GDM1 (cell line): Measurements from ENCODE around the gene CLEC17A.
"Not testable (repeated sequence)": the region's sequence is repeated elsewhere in the genome, so short reads cannot be mapped to it uniquely, and the experiment has no call there.

Experiments used
- DNase-seq: peaks from one replicate; lab custom pipeline; 2025; lab: John Stamatoyannopoulos, UW

CLEC17A gene

GRCh38 chr19:14580623-14581237 is 2.2 kb upstream of the CLEC17A start:
- no peak for DNase-seq

GRCh38 chr19:14584372-14584771 is 1.5 kb downstream of the CLEC17A start:
- not testable (repeated sequence) for DNase-seq

GRCh38 chr19:14585187-14585586 is 2.3 kb downstream of the CLEC17A start:
- not testable (repeated sequence) for DNase-seq

- not testable (repeated sequence) for DNase-seq
Measured at GRCh38 chr19:14589433-14589832, 6.5 kb downstream of the CLEC17A start.

GRCh38 chr19:14595558-14595957 is 12.7 kb downstream of the CLEC17A start:
- DNase-seq, result no peak

- DNase-seq, result no peak
Measured at GRCh38 chr19:14599548-14600147, 16.8 kb downstream of the CLEC17A start.

- DNase-seq, result no peak
Measured at GRCh38 chr19:14603990-14604387, 21.1 kb downstream of the CLEC17A start.

- DNase-seq, result no peak
Measured at GRCh38 chr19:14606627-14607026, 23.7 kb downstream of the CLEC17A start.

- DNase-seq, result no peak
Measured at GRCh38 chr19:14611051-14611450, 28.2 kb downstream of the CLEC17A start.

GRCh38 chr19:14612242-14612641 is 29.4 kb downstream of the CLEC17A start:
- DNase-seq, result not testable (repeated sequence)

GRCh38 chr19:14612657-14613056 is 29.8 kb downstream of the CLEC17A start:
- DNase-seq, result no peak

GRCh38 chr19:14613399-14614098 is 30.7 kb downstream of the CLEC17A start:
- DNase-seq, result not testable (repeated sequence)

- peak; percentile 42 for DNase-seq
Measured at GRCh38 chr19:14614099-14614412, 31.2 kb downstream of the CLEC17A start.

- no peak for DNase-seq
Measured at GRCh38 chr19:14615623-14616022, 32.7 kb downstream of the CLEC17A start.

- DNase-seq, result no peak
Measured at GRCh38 chr19:14616407-14616806, 33.5 kb downstream of the CLEC17A start.

- no peak for DNase-seq
Measured at GRCh38 chr19:14619404-14619803, 36.5 kb downstream of the CLEC17A start.

- not testable (repeated sequence) for DNase-seq
Measured at GRCh38 chr19:14624491-14624890, 41.6 kb downstream of the CLEC17A start.

GRCh38 chr19:14629557-14629956 is 46.7 kb downstream of the CLEC17A start:
- DNase-seq, result no peak

GRCh38 chr19:14632286-14632685 is 49.4 kb downstream of the CLEC17A start:
- DNase-seq, result no peak

- DNase-seq, result no peak
Measured at GRCh38 chr19:14639536-14640277, 56.8 kb downstream of the CLEC17A start.

GRCh38 chr19:14648506-14648905 is 65.6 kb downstream of the CLEC17A start:
- no peak for DNase-seq

- no peak for DNase-seq
Measured at GRCh38 chr19:14649020-14649419, 66.1 kb downstream of the CLEC17A start.

GRCh38 chr19:14650161-14650560 is 67.3 kb downstream of the CLEC17A start:
- DNase-seq, result no peak
